Prostate gland (tissue), 2 donors: ENCODE data around the gene SYTL1. TPM values are rescaled to one million over a fixed set of nuclear protein-coding genes. Genes with fewer than 3 reads are reported as not detected.

Experiments
- DNase-seq: peaks from one replicate; pipeline ENCODE4 v3.0.0-alpha.2; 2019; ENCODE audit warnings: low spot score
- H3K27ac ChIP-seq, 2 donors: fragments of 200-600 bp; sonication (generic); 2 replicates each; pipeline ENCODE4 v1.5.1; 2017 to 2019
- H3K27me3 ChIP-seq: fragments of 200-600 bp; sonication (generic); replicated peaks from 2 replicates; pipeline ENCODE4 v1.5.1; 2019; ENCODE audit not compliant: insufficient read depth
- H3K36me3 ChIP-seq, 2 donors: fragments of 200-600 bp; sonication (generic); 1 replicate in 1 of 2; 2 replicates in 1 of 2; pipeline versions ENCODE4 v1.5.1 to v1.8.1; 2017 to 2019
- H3K4me1 ChIP-seq: fragments of 200-600 bp; sonication (generic); replicated peaks from 2 replicates; pipeline ENCODE4 v1.5.1; 2019
- H3K4me3 ChIP-seq, 2 donors: fragments of 200-600 bp; sonication (generic); 2 replicates each; pipeline ENCODE4 v1.5.1; 2017 to 2019
- H3K9me3 ChIP-seq: fragments of 200-600 bp; sonication (generic); 2 replicates; pipeline ENCODE4 v1.5.1; 2017
- POLR2A ChIP-seq: fragments of 450-650 bp; IDR thresholded peaks from one replicate; pipeline ENCODE4 v1.6.1; 2016; ENCODE audit warnings: antibody characterized with exemption, mild to moderate bottlenecking
- POLR2AphosphoS5 ChIP-seq: sonication (generic); formaldehyde crosslinking; IDR thresholded peaks from one replicate; pipeline ENCODE4 v1.6.1; 2017; ENCODE audit warnings: antibody characterized with exemption
- WGBS: methylation state at CpG from one replicate; pipeline ENCODE4 v1.1.5; 2018; 5-methylcytosine and 5-hydroxymethylcytosine counted together
- intact Hi-C: fragments of 100-400 bp; cut with DNase I; formaldehyde crosslinking; loops from one replicate; pipeline ENCODE4 v1.14.2; 2022
- total RNA-seq, 2 donors: library from RNA; depleted of rRNA; stranded (reverse); fragments of >200 nt; gene quantifications; one replicate each; pipeline ENCODE4 v1.1.0, GENCODE V29; 2016
- TF ChIP-seq, protein P1 (sequence below), 4 experiments: fragments of 200-600 bp in 2 of 4; fragments of 450-650 bp in 2 of 4; sonication (generic) in 2 of 4; IDR thresholded peaks; 1 replicate in 3 of 4; 2 replicates in 1 of 4; pipeline ENCODE4 v1.5.1; 2016 to 2019; ENCODE audit warnings: antibody characterized with exemption in 4 of 4, mild to moderate bottlenecking in 2 of 4, moderate library complexity in 2 of 4

SYTL1 gene
- total RNA-seq, 2 donors from 2014 or later = 94.7 to 217 TPM

DNA sequence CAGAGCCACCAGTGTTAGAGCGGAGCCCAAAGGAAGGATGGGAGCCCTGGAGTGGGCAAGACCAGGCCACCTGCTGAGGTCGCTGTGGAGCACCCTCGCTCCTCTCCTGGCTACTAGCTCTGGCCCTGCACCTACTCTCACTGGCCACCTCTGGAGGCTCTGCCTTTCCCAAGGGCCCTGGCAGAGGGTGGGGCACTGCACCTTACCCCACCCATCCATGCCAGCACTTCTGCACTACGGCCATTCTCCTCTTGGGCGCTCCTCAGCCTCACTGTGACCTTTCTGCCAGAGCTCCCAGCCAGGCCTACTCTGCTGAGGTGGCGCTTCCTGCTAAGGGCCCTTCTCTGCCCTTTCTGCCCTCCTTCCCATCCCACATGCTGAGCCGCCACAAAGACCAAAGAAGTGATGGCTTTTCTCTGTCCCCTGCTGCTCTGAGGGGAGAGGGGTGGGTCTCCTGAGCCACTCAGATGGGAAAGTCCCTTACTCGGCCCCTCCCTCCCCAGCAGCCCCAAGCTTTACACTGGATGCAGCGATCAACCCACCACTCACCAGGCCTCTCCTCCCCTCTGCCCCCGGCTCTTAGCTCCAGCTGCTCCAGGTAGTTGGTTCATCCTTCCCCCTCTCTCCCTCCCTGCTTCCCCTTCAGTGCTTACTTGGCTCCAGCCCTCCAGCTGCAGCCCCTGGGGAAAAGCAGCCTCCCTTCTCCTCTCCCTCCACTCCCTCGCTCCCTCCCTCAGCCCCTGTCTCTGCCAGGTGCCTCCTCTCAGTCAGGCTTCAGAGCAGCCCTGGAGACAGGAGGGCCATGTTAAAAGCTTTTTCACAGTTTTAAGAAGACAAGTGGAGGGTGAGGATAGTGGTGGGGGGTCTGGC lies 34.7 kb upstream of the SYTL1 start:
- Histone ChIP-seq H3K36me3 (peaks cover 0 to 2% of the 10 kb centered on the region in 2 donors), H3K9me3 (no peaks in the 10 kb centered on the region), H3K27me3 (no peaks in the 10 kb centered on the region), H3K4me3 (no peak overlapping the region), H3K27ac (no peak overlapping the region), H3K4me1 (no peaks in the 10 kb centered on the region)
- TF ChIP-seq POLR2AphosphoS5 (no peak), POLR2A (no peak)
- TF ChIP-seq, protein P1, sequence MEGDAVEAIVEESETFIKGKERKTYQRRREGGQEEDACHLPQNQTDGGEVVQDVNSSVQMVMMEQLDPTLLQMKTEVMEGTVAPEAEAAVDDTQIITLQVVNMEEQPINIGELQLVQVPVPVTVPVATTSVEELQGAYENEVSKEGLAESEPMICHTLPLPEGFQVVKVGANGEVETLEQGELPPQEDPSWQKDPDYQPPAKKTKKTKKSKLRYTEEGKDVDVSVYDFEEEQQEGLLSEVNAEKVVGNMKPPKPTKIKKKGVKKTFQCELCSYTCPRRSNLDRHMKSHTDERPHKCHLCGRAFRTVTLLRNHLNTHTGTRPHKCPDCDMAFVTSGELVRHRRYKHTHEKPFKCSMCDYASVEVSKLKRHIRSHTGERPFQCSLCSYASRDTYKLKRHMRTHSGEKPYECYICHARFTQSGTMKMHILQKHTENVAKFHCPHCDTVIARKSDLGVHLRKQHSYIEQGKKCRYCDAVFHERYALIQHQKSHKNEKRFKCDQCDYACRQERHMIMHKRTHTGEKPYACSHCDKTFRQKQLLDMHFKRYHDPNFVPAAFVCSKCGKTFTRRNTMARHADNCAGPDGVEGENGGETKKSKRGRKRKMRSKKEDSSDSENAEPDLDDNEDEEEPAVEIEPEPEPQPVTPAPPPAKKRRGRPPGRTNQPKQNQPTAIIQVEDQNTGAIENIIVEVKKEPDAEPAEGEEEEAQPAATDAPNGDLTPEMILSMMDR (IDR thresholded peaks at IDR 0.05) = no peak
- DNase-seq = no peak
- 70% methylated on average over 11 of the region's 11 CpGs for WGBS
- intact Hi-C loops = loop anchor here (10.0 kb wide), 1 partner anchor 48 kb away; no protein-coding TSS in a partner anchor

DNA sequence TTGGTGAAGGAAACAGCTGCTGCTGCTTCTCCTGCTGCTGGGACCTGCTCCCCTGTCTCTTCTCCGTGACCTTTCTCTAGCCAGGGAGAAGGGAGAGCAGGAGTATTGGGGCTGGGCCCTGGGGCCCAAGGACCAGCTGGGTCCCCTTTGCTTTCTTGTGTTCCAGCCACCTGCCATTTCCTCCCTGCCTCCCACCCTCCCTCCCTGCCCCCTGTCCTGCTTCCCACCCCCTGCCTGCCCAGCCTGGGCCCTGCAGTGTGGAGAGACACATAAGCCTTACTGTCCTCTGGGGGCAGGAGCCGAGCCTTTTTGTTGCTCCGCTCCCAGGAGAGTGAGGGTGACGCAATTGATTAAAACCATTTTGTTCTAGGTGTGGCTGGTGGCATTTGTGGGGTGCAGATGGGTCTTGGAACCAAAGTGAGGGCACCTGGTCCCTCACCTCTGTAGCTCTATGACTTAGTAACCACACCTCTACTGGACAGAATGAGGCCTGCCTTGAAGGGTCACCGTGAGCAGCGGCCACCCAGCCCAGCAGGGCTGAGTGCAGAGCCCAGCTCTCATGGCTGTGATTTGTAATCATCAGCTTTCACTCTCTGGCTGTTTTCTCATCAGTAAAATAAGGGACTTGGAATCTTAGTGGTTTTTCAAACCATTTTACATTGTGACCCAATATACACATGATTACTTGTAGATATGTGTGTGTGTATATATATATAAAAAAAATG lies 33.8 kb upstream of the SYTL1 start:
- Histone ChIP-seq H3K9me3 (no peaks in the 10 kb centered on the region), H3K36me3 (peaks cover 0 to 2% of the 10 kb centered on the region in 2 donors), H3K27ac (no peak overlapping the region), H3K4me1 (no peaks in the 10 kb centered on the region), H3K27me3 (no peaks in the 10 kb centered on the region), H3K4me3 (no peak overlapping the region)
- intact Hi-C loops = loop anchor here (10.0 kb wide), 1 partner anchor 47 kb away; no protein-coding TSS in a partner anchor
- 70% methylated on average over 6 of the region's 6 CpGs for WGBS
- DNase-seq = no peak
- TF ChIP-seq, protein P1 (IDR thresholded peaks at IDR 0.05) = no peak
- TF ChIP-seq POLR2A (no peak), POLR2AphosphoS5 (no peak)

DNA sequence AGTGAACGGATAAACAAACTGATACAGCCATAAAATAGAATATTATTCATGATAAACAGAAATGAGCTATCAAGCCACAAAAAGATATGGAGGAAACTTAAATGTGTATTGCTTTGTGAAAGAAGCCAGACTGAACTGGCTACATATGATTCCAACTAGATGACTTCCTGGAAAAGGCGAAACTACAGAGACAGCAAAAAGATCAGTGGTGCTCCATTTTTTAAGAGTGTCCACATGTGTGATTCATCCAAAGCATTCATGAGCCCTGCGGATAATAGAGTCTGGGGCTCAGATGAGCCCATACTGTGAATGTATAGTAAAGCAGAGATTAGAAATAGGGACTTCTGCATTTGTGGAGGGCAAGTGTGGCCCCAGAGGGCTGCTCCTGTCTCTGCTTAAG lies 27.7 kb upstream of the SYTL1 start:
- H3K36me3 ChIP-seq = no peaks in the 10 kb centered on the region
- H3K9me3 ChIP-seq = no peaks in the 10 kb centered on the region
- intact Hi-C loops = no loop called here
- H3K27ac ChIP-seq = no peak overlapping the region
- WGBS = 75% methylated on average over 3 of the region's 3 CpGs
- H3K27me3 ChIP-seq = no peaks in the 10 kb centered on the region
- no peaks in the 10 kb centered on the region for H3K4me1 ChIP-seq
- no peak overlapping the region for H3K4me3 ChIP-seq
- TF ChIP-seq, protein P1 (IDR thresholded peaks at IDR 0.05) = no peak
- TF ChIP-seq POLR2A = no peak
- no peak for TF ChIP-seq POLR2AphosphoS5
- DNase-seq = no peak

DNA sequence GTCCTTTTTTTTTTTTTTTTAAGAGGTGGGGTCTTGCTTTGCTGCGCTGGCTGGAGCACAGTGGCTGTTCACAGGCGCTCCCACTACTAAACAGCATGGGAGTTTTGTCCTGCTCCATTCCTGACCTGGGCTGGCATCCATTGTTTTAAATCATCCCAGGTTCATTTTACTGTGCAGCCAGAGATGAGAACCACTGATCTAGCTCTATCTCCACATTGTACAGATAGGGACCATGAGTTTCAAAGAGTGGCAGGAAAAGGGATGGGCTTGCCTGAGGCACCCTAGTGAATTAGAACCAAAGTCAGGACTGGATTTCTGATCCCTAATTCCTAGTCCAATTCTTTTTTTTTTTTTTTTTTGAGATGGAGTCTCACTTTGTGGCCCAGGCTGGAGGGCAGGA lies 27.1 kb upstream of the SYTL1 start:
- intact Hi-C loops = no loop called here
- Histone ChIP-seq H3K36me3 (no peaks in the 10 kb centered on the region), H3K4me3 (no peak overlapping the region), H3K27me3 (no peaks in the 10 kb centered on the region), H3K9me3 (no peaks in the 10 kb centered on the region), H3K4me1 (no peaks in the 10 kb centered on the region), H3K27ac (no peak overlapping the region)
- no peak for TF ChIP-seq POLR2A
- no peak for TF ChIP-seq POLR2AphosphoS5
- TF ChIP-seq, protein P1 (IDR thresholded peaks at IDR 0.05) = no peak
- WGBS = 59% methylated on average over 2 of the region's 2 CpGs
- DNase-seq = no peak
